ENCODE data around the gene GLIPR2.
"Not testable (repeated sequence)": the region's sequence is repeated elsewhere in the genome, so short reads cannot be mapped to it uniquely, and the experiment has no call there.

Gene GLIPR2

DNA sequence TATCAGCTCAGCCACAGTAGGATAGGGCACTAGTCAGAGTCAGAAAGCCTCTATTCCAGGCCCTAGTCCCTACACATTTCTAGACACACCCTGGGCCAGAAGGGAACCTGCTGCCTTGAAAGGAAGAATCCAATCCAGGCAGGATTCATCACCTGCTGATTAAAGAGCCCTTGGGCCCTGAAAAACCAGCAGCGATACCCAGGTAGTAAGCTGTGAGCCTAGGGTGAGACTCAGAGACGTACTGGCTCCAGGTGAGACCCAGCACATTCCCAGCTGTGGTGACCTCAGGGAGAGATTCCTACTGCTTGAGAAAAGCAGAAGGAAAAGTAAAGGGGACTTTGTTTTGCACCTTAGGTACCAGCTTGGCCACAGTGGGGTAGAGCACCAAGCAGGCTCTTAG lies 37.3 kb downstream of the GLIPR2 start:
- no peak overlapping the region for H3K4me3 Mint-ChIP-seq
- H3K4me1 Mint-ChIP-seq (ENCODE audit: low read depth): peaks cover 2% of the 10 kb centered on the region
- H3K9me3 Mint-ChIP-seq: no peaks in the 10 kb centered on the region
- H3K27ac Mint-ChIP-seq: no peak overlapping the region
- peaks cover 10% of the 10 kb centered on the region for H3K27me3 Mint-ChIP-seq (ENCODE audit: low read depth)
- peaks cover 1% of the 10 kb centered on the region for H3K36me3 Mint-ChIP-seq (ENCODE audit: low read depth)

DNA sequence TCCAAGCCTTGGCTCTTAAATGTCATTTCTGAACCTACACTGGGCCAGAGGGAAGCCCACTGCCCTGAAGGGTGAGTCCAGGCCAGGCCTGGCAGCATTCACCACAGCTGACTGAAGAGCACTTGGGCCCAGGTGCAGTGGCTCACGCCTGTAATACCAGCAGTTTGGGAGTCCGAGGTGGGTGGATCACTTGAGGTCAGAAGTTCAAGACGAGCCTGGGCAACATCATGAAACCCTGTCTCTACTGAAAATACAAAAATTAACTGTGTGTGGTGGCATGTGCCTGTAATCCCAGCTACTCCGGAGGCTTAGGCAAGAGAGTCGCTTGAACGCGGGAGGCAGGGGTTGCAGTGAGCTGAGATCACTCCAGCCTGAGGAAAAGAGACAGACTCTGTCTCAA lies 37.7 kb downstream of the GLIPR2 start:
- Mint-ChIP-seq H3K27ac (no peak overlapping the region), H3K36me3 (ENCODE audit: low read depth) (peaks cover 1% of the 10 kb centered on the region), H3K4me3 (no peak overlapping the region), H3K4me1 (ENCODE audit: low read depth) (peaks cover 4% of the 10 kb centered on the region), H3K27me3 (ENCODE audit: low read depth) (peaks cover 6% of the 10 kb centered on the region), H3K9me3 (no peaks in the 10 kb centered on the region)

- Mint-ChIP-seq H3K27ac (no peak overlapping the region), H3K9me3 (no peaks in the 10 kb centered on the region), H3K36me3 (ENCODE audit: low read depth) (peaks cover 1% of the 10 kb centered on the region), H3K4me3 (no peak overlapping the region), H3K4me1 (ENCODE audit: low read depth) (peaks cover 4% of the 10 kb centered on the region), H3K27me3 (ENCODE audit: low read depth) (peaks cover 4% of the 10 kb centered on the region)
Observed at GRCh38 chr9:36174731-36175130, 38.2 kb downstream of the GLIPR2 start.

- H3K27ac Mint-ChIP-seq; H3K36me3 Mint-ChIP-seq (ENCODE audit: low read depth); H3K9me3 Mint-ChIP-seq; H3K27me3 Mint-ChIP-seq (ENCODE audit: low read depth); H3K4me1 Mint-ChIP-seq (ENCODE audit: low read depth); H3K4me3 Mint-ChIP-seq: not testable (repeated sequence)
Observed at GRCh38 chr9:36175209-36175608, 38.7 kb downstream of the GLIPR2 start.

DNA sequence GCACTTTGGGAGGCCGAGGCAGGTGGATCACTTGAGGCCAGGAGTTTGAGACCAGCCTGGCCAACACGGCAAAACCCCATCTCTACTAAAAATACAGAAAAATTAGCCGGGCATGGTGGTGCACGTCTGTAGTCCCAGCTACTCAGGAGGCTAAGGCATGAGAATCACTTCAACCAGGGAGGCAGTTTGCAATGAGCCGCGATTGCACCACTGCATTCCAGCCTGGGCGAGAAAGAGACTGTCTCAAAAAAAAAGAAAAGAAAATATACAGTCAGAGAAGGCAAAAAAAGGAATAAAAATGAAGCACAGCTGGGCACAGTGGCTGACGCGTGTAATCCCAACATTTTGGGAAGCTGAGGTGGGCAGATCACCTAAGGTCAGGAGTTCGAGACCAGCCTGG lies 40.0 kb downstream of the GLIPR2 start:
- H3K36me3 Mint-ChIP-seq (ENCODE audit: low read depth); H3K9me3 Mint-ChIP-seq; H3K4me1 Mint-ChIP-seq (ENCODE audit: low read depth); H3K27ac Mint-ChIP-seq; H3K4me3 Mint-ChIP-seq: not testable (repeated sequence)
- peaks cover 10% of the 10 kb centered on the region for H3K27me3 Mint-ChIP-seq (ENCODE audit: low read depth)

- Mint-ChIP-seq H3K27ac (no peak overlapping the region), H3K36me3 (ENCODE audit: low read depth) (peaks cover 1% of the 10 kb centered on the region)
Observed at GRCh38 chr9:36177571-36177970, 41.0 kb downstream of the GLIPR2 start.

GRCh38 chr9:36180243-36180642 lies 43.7 kb downstream of the GLIPR2 start:
- not testable (repeated sequence) for H3K9me3 Mint-ChIP-seq; H3K4me1 Mint-ChIP-seq (ENCODE audit: low read depth); H3K27ac Mint-ChIP-seq; H3K36me3 Mint-ChIP-seq (ENCODE audit: low read depth); H3K4me3 Mint-ChIP-seq
- peaks cover 15% of the 10 kb centered on the region for H3K27me3 Mint-ChIP-seq (ENCODE audit: low read depth)

More at GRCh38 chr9:36177571-36177970, 41.0 kb downstream of the GLIPR2 start:
- no peak overlapping the region for H3K4me3 Mint-ChIP-seq
- peaks cover 15% of the 10 kb centered on the region for H3K27me3 Mint-ChIP-seq (ENCODE audit: low read depth)
- peaks cover 4% of the 10 kb centered on the region for H3K4me1 Mint-ChIP-seq (ENCODE audit: low read depth)
- H3K9me3 Mint-ChIP-seq: no peaks in the 10 kb centered on the region

DNA sequence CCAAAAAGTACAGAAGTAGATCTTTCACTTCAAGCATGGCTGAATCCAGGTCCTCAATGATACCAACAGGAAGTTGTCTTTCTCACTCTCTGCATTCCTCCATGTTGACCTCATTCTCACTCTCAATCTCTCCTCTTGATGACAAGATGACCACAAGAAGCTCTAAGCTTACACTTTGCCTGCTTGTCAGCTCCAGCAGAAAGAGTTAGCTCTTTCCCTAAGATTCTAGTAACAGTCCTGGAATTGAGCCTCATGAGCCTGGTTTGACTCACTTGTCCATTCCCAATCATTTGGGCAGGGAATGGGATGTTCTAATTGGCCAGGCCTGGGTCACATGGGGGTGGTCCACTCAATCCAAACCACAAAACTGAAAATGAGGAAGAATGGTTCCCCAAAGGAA lies 50.9 kb downstream of the GLIPR2 start:
- peaks cover 8% of the 10 kb centered on the region for H3K27me3 Mint-ChIP-seq (ENCODE audit: low read depth)
- no peak overlapping the region for H3K4me3 Mint-ChIP-seq

DNA sequence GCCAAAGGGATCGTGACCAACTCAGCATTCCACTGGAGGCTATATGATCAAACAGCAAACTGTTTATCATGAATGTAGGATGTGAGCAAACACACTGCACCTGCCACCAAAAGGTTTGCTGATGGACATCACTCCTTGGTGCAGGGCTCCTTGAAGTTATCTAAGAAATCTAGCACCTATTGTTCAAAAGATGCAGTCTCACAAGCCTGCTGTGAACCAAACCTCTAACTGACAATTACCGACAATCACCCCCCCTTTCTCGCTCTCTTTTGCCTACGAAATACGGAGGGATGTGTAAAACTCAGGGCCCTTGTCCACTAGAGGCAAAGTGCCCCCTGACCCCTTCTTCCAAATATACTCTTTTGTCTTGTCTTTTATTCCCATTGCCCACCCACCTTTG lies 51.7 kb downstream of the GLIPR2 start:
- H3K9me3 Mint-ChIP-seq: no peaks in the 10 kb centered on the region
- peaks cover 8% of the 10 kb centered on the region for H3K36me3 Mint-ChIP-seq (ENCODE audit: low read depth)
- H3K27ac Mint-ChIP-seq: no peak overlapping the region
- peaks cover 31% of the 10 kb centered on the region for H3K4me1 Mint-ChIP-seq (ENCODE audit: low read depth)
- H3K27me3 Mint-ChIP-seq (ENCODE audit: low read depth): peaks cover 8% of the 10 kb centered on the region
- H3K4me3 Mint-ChIP-seq: no peak overlapping the region

More for the DNA sequence above, 50.9 kb downstream of the GLIPR2 start:
- H3K9me3 Mint-ChIP-seq: no peaks in the 10 kb centered on the region
- H3K27ac Mint-ChIP-seq: no peak overlapping the region
- H3K4me1 Mint-ChIP-seq (ENCODE audit: low read depth): peaks cover 24% of the 10 kb centered on the region
- peaks cover 8% of the 10 kb centered on the region for H3K36me3 Mint-ChIP-seq (ENCODE audit: low read depth)

GRCh38 chr9:36189976-36190375 lies 53.4 kb downstream of the GLIPR2 start:
- H3K36me3 Mint-ChIP-seq (ENCODE audit: low read depth): peaks cover 16% of the 10 kb centered on the region
- no peaks in the 10 kb centered on the region for H3K9me3 Mint-ChIP-seq
- H3K4me3 Mint-ChIP-seq: peak overlapping the region; percentile 99
- H3K27ac Mint-ChIP-seq: peak overlapping the region; percentile 39
- H3K27me3 Mint-ChIP-seq (ENCODE audit: low read depth): peaks cover 8% of the 10 kb centered on the region
- peaks cover 45% of the 10 kb centered on the region for H3K4me1 Mint-ChIP-seq (ENCODE audit: low read depth)

- H3K9me3 Mint-ChIP-seq: no peaks in the 10 kb centered on the region
- H3K4me3 Mint-ChIP-seq: peak within 1 kb of the TSS; percentile 99
- peak within 1 kb of the TSS; percentile 85 for H3K27ac Mint-ChIP-seq
- H3K4me1 Mint-ChIP-seq (ENCODE audit: low read depth): peaks cover 48% of the 10 kb centered on the region
- H3K27me3 Mint-ChIP-seq (ENCODE audit: low read depth): peaks cover 8% of the 10 kb centered on the region
- H3K36me3 Mint-ChIP-seq (ENCODE audit: low read depth): peaks cover 20% of the 10 kb centered on the region
Observed at GRCh38 chr9:36190388-36191289, 54.1 kb downstream of the GLIPR2 start, which contains the start of gene CLTA. CLTA (plus strand) TSS chr9:36190921; CDS start chr9:36191057, 136 bp downstream.

DNA sequence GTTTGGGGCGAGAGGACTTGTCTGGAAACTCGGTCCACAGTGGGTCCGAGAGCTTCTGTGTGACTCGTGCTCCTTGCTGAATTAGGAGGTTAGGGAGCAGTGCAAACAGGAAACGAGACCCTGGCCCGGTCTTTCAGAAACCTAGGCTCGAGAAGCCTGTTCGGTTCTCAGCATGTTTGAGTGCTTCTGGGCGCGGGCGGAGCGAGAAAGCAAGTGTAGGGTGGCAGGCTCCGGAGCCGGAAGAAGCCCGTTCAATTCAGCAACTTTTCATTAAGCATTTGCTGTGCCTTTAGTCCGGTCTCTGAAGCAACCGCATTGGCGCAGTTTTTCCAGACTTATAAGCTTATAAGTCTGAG lies 54.7 kb downstream of the GLIPR2 start:
- H3K27ac Mint-ChIP-seq: peak overlapping the region; percentile 85
- no peaks in the 10 kb centered on the region for H3K9me3 Mint-ChIP-seq
- peak overlapping the region; percentile 99 for H3K4me3 Mint-ChIP-seq
- peaks cover 8% of the 10 kb centered on the region for H3K27me3 Mint-ChIP-seq (ENCODE audit: low read depth)
- peaks cover 48% of the 10 kb centered on the region for H3K4me1 Mint-ChIP-seq (ENCODE audit: low read depth)
- peaks cover 20% of the 10 kb centered on the region for H3K36me3 Mint-ChIP-seq (ENCODE audit: low read depth)

DNA sequence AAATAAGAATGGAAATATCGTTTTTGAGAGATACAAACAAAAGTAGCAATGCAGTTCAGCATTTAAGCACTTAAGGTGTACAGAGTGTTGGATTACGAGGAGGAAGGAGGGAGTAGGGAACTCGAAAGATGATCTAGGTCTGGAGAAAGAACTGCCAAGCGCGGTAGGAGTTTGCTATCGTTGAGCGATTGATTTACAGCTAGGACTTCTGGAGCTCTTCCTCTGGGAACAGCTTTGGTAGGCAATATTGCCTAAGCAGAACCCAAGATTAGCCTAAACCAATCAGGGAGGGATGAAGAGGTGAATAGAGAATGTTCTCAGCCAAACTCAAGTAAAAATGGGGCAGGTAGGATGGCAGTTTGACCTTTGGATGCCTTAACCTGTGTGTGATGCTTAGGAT lies 55.2 kb downstream of the GLIPR2 start:
- Mint-ChIP-seq H3K9me3 (no peaks in the 10 kb centered on the region), H3K27ac (peak overlapping the region; percentile 85), H3K4me3 (peak overlapping the region; percentile 99), H3K36me3 (ENCODE audit: low read depth) (peaks cover 22% of the 10 kb centered on the region), H3K27me3 (ENCODE audit: low read depth) (peaks cover 8% of the 10 kb centered on the region), H3K4me1 (ENCODE audit: low read depth) (peaks cover 48% of the 10 kb centered on the region)

- Mint-ChIP-seq H3K4me1 (ENCODE audit: low read depth) (peaks cover 48% of the 10 kb centered on the region), H3K27me3 (ENCODE audit: low read depth) (peaks cover 8% of the 10 kb centered on the region), H3K27ac (no peak overlapping the region), H3K4me3 (peak overlapping the region; percentile 99), H3K36me3 (ENCODE audit: low read depth) (peaks cover 23% of the 10 kb centered on the region), H3K9me3 (no peaks in the 10 kb centered on the region)
Observed at GRCh38 chr9:36192196-36192595, 55.7 kb downstream of the GLIPR2 start.

- peak overlapping the region; percentile 99 for H3K4me3 Mint-ChIP-seq
- peaks cover 8% of the 10 kb centered on the region for H3K27me3 Mint-ChIP-seq (ENCODE audit: low read depth)
- peaks cover 28% of the 10 kb centered on the region for H3K36me3 Mint-ChIP-seq (ENCODE audit: low read depth)
- no peaks in the 10 kb centered on the region for H3K9me3 Mint-ChIP-seq
- H3K4me1 Mint-ChIP-seq (ENCODE audit: low read depth): peaks cover 45% of the 10 kb centered on the region
- no peak overlapping the region for H3K27ac Mint-ChIP-seq
Observed at GRCh38 chr9:36193023-36193422, 56.5 kb downstream of the GLIPR2 start.
